ENCODE results near the gene CSGALNACT2.

CSGALNACT2 gene

GRCh38 chr10:43230909-43231522 is 92.8 kb downstream of the CSGALNACT2 start:
- no peak for DNase-seq

- DNase-seq = peak; percentile 20
Measured at GRCh38 chr10:43231523-43232078, 93.4 kb downstream of the CSGALNACT2 start.

GRCh38 chr10:43233601-43234430 is 95.6 kb downstream of the CSGALNACT2 start:
- no peak for DNase-seq

- no peak for DNase-seq
Measured at GRCh38 chr10:43234471-43235041, 96.3 kb downstream of the CSGALNACT2 start.
